Measurements from ENCODE around the gene TMC3. TPM values are rescaled to one million over a fixed set of nuclear protein-coding genes. Genes with fewer than 3 reads are reported as not detected.

Gene TMC3
- total RNA-seq, 1 experiment from 2014 or later, result not detected

- DNase-seq, result no peak
- H3K4me3 ChIP-seq, result no peak overlapping the region
- no peak overlapping the region for H3K27ac ChIP-seq
- TF ChIP-seq EZH2 (IDR thresholded peaks at IDR 0.05; ENCODE audit: low read depth) (no peak), CTCF (conservative IDR thresholded peaks at IDR 0.05) (no peak)
- POLR2A ChIA-PET (ENCODE audit: unreplicated experiment), result no interaction called here
- H3K27me3 ChIP-seq (ENCODE audit: insufficient read depth, low read depth), result peaks cover 43% of the 10 kb centered on the region
- H4K20me1 ChIP-seq (ENCODE audit: insufficient read depth), result no peaks in the 10 kb centered on the region
- H3K36me3 ChIP-seq (ENCODE audit: low read depth), result no peaks in the 10 kb centered on the region
- no TSS peak for BruUV-seq (replicated peaks)
- CTCF ChIA-PET, result no interaction called here
- H3K4me2 ChIP-seq, result no peak overlapping the region
- H3K9me2 ChIP-seq (ENCODE audit: insufficient read depth), result no peaks in the 10 kb centered on the region
- H3K79me2 ChIP-seq (ENCODE audit: low read depth), result no peaks in the 10 kb centered on the region
- H3K9me3 ChIP-seq (ENCODE audit: insufficient read depth, low read depth), result no peaks in the 10 kb centered on the region
- H3K4me1 ChIP-seq (replicated peaks; ENCODE audit: insufficient read depth), result no peaks in the 10 kb centered on the region
- intact Hi-C loops (cut with micrococcal nuclease; ENCODE audit: unreplicated experiment), result no loop called here
- no peak overlapping the region for H2AFZ ChIP-seq
- H3F3A ChIP-seq (ENCODE audit: insufficient read depth, low read depth), result no peaks in the 10 kb centered on the region
Observed at GRCh38 chr15:81376231-81376630, 2.2 kb upstream of the TMC3 start.

GRCh38 chr15:81375461-81375860, 1.4 kb upstream of the TMC3 start:
- CTCF ChIA-PET, result no interaction called here
- no TSS peak for BruUV-seq (replicated peaks)
- no peak overlapping the region for H3K27ac ChIP-seq
- intact Hi-C loops (cut with micrococcal nuclease; ENCODE audit: unreplicated experiment), result no loop called here
- H3K36me3 ChIP-seq (ENCODE audit: low read depth), result no peaks in the 10 kb centered on the region
- no peaks in the 10 kb centered on the region for H3F3A ChIP-seq (ENCODE audit: insufficient read depth, low read depth)
- POLR2A ChIA-PET (ENCODE audit: unreplicated experiment), result no interaction called here
- no peak overlapping the region for H3K4me2 ChIP-seq
- H3K27me3 ChIP-seq (ENCODE audit: insufficient read depth, low read depth), result peaks cover 37% of the 10 kb centered on the region
- no peak overlapping the region for H2AFZ ChIP-seq
- H3K4me3 ChIP-seq, result no peak overlapping the region
- no peaks in the 10 kb centered on the region for H4K20me1 ChIP-seq (ENCODE audit: insufficient read depth)
- TF ChIP-seq EZH2 (IDR thresholded peaks at IDR 0.05; ENCODE audit: low read depth) (no peak), CTCF (conservative IDR thresholded peaks at IDR 0.05) (no peak)
- no peak for DNase-seq
- no peaks in the 10 kb centered on the region for H3K79me2 ChIP-seq (ENCODE audit: low read depth)
- H3K9me3 ChIP-seq (ENCODE audit: insufficient read depth, low read depth), result no peaks in the 10 kb centered on the region
- H3K9me2 ChIP-seq (ENCODE audit: insufficient read depth), result no peaks in the 10 kb centered on the region
- no peaks in the 10 kb centered on the region for H3K4me1 ChIP-seq (replicated peaks; ENCODE audit: insufficient read depth)

- Histone ChIP-seq H3K27me3 (ENCODE audit: insufficient read depth, low read depth) (peaks cover 14% of the 10 kb centered on the region; the same call in 1 of the 2 replicates), H3F3A (ENCODE audit: insufficient read depth, low read depth) (no peaks in the 10 kb centered on the region), H3K4me3 (no peak overlapping the region), H3K4me2 (no peak overlapping the region), H3K9me3 (ENCODE audit: insufficient read depth, low read depth) (no peaks in the 10 kb centered on the region), H4K20me1 (ENCODE audit: insufficient read depth) (no peaks in the 10 kb centered on the region), H2AFZ (no peak overlapping the region), H3K27ac (no peak overlapping the region), H3K9me2 (ENCODE audit: insufficient read depth) (no peaks in the 10 kb centered on the region), H3K4me1 (replicated peaks; ENCODE audit: insufficient read depth) (no peaks in the 10 kb centered on the region), H3K36me3 (ENCODE audit: low read depth) (no peaks in the 10 kb centered on the region), H3K79me2 (ENCODE audit: low read depth) (no peaks in the 10 kb centered on the region)
- BruUV-seq (replicated peaks), result no TSS peak
- TF ChIP-seq EZH2 (IDR thresholded peaks at IDR 0.05; ENCODE audit: low read depth) (no peak), CTCF (conservative IDR thresholded peaks at IDR 0.05) (no peak)
- POLR2A ChIA-PET (ENCODE audit: unreplicated experiment), result no interaction called here
- no peak for DNase-seq
- intact Hi-C loops (cut with micrococcal nuclease; ENCODE audit: unreplicated experiment), result no loop called here
- CTCF ChIA-PET, result no interaction called here
Observed at GRCh38 chr15:81373176-81373575, 837 bp downstream of the TMC3 start.
